ENCODE data around the gene INTS3. TPM values are rescaled to one million over a fixed set of nuclear protein-coding genes. Genes with fewer than 3 reads are reported as not detected.
A peak's percentile ranks its signal among the peaks of the same experiment; 100 is the strongest.

INTS3 gene
- total RNA-seq, 1 donor from 2014 or later: 45.1 TPM

DNA sequence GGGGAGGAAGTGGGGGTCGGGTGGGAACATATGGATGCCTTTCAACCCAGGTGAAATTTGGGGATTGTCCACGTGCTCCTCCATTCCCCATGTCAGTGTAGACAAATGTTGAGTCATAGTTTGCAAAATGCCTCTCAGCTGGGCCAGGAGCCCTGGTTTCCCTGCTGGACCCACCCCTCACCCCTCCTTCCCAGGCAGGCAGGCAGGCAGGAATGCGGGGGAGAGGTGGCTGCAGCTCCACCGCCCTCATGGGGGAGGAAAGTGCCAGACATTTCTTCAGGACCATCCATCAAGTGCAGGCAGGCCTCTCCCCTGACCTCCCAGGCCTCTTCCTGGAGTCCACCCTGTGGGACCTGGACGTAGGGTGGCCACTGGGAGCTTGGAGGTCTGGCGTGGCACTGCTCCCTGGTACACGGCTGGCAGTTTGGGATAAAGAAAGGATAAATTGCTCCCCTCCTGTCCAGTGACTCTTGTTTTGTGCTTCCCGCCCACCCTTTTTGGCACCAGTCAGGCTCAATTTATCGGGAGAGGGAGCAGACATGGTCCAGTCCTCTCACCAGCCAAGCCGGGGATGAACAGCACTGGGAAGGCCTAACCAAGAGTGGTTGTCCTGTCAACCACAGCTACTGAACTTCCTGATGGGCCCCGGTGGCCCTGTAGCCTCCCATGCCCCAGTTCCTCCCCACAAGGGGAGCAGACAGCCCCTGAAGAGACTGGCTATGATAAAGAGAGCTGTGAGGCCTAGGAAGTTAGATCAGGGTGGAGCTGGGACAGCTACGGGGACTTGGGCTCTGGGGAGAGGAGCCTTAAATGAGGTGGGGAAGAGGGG is 30.4 kb upstream of the INTS3 start:
- H3K4me1 ChIP-seq: peaks cover 19% of the 10 kb centered on the region
- no peak overlapping the region for H3K9ac ChIP-seq
- Mint-ChIP-seq H3K4me1 (peaks cover 17% of the 10 kb centered on the region), H3K4me3 (no peak overlapping the region), H3K27me3 (ENCODE audit: insufficient read depth, low read depth) (peaks cover 2% of the 10 kb centered on the region), H3K27ac (peak overlapping the region; percentile 25), H3K9me3 (no peaks in the 10 kb centered on the region), H3K36me3 (no peaks in the 10 kb centered on the region)
- no peaks in the 10 kb centered on the region for H3K79me2 ChIP-seq (ENCODE audit: low read depth)
- TF ChIP-seq EZH2 (IDR thresholded peaks at IDR 0.05) (no peak), EZH2phosphoT487 (IDR thresholded peaks at IDR 0.05) (no peak)
- TF ChIP-seq, protein P1, sequence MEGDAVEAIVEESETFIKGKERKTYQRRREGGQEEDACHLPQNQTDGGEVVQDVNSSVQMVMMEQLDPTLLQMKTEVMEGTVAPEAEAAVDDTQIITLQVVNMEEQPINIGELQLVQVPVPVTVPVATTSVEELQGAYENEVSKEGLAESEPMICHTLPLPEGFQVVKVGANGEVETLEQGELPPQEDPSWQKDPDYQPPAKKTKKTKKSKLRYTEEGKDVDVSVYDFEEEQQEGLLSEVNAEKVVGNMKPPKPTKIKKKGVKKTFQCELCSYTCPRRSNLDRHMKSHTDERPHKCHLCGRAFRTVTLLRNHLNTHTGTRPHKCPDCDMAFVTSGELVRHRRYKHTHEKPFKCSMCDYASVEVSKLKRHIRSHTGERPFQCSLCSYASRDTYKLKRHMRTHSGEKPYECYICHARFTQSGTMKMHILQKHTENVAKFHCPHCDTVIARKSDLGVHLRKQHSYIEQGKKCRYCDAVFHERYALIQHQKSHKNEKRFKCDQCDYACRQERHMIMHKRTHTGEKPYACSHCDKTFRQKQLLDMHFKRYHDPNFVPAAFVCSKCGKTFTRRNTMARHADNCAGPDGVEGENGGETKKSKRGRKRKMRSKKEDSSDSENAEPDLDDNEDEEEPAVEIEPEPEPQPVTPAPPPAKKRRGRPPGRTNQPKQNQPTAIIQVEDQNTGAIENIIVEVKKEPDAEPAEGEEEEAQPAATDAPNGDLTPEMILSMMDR (IDR thresholded peaks at IDR 0.05): no peak
- peak overlapping the region; percentile 95 for H2AFZ ChIP-seq (replicated peaks)
- H4K20me1 ChIP-seq (ENCODE audit: low read depth): no peaks in the 10 kb centered on the region
- H3K36me3 ChIP-seq: no peaks in the 10 kb centered on the region
- no peak overlapping the region for H3K4me2 ChIP-seq
- peaks cover 9% of the 10 kb centered on the region for H3F3A ChIP-seq (ENCODE audit: low read depth)
- H3K9me3 ChIP-seq (ENCODE audit: low read depth): no peaks in the 10 kb centered on the region
- H3K27ac ChIP-seq: no peak overlapping the region
- no peak overlapping the region for H3K4me3 ChIP-seq
- peak; percentile 21 for DNase-seq (ENCODE audit: low spot score)
- H3K27me3 ChIP-seq: no peaks in the 10 kb centered on the region

GRCh38 chr1:153698020-153698922 is 29.6 kb upstream of the INTS3 start:
- peaks cover 17% of the 10 kb centered on the region for H3K4me1 Mint-ChIP-seq
- peak overlapping the region; percentile 95 for H2AFZ ChIP-seq (replicated peaks)
- no peak for DNase-seq (ENCODE audit: low spot score)
- peaks cover 19% of the 10 kb centered on the region for H3K4me1 ChIP-seq
- H3K27ac Mint-ChIP-seq: peak overlapping the region; percentile 25
- H3K9ac ChIP-seq: no peak overlapping the region
- no peaks in the 10 kb centered on the region for H3K36me3 Mint-ChIP-seq
- H3F3A ChIP-seq (ENCODE audit: low read depth): peaks cover 9% of the 10 kb centered on the region
- H3K27ac ChIP-seq: no peak overlapping the region
- H3K9me3 Mint-ChIP-seq: no peaks in the 10 kb centered on the region
- H3K9me3 ChIP-seq (ENCODE audit: low read depth): no peaks in the 10 kb centered on the region
- H4K20me1 ChIP-seq (ENCODE audit: low read depth): no peaks in the 10 kb centered on the region
- no peak for TF ChIP-seq EZH2phosphoT487 (IDR thresholded peaks at IDR 0.05)
- TF ChIP-seq, protein P1 (IDR thresholded peaks at IDR 0.05): no peak
- H3K27me3 Mint-ChIP-seq (ENCODE audit: insufficient read depth, low read depth): peaks cover 2% of the 10 kb centered on the region
- no peaks in the 10 kb centered on the region for H3K36me3 ChIP-seq
- H3K79me2 ChIP-seq (ENCODE audit: low read depth): no peaks in the 10 kb centered on the region
- no peak overlapping the region for H3K4me3 Mint-ChIP-seq
- H3K4me3 ChIP-seq: no peak overlapping the region
- H3K27me3 ChIP-seq: no peaks in the 10 kb centered on the region
- peak overlapping the region; percentile 27 for H3K4me2 ChIP-seq

- H3K79me2 ChIP-seq (ENCODE audit: low read depth): no peaks in the 10 kb centered on the region
- Mint-ChIP-seq H3K27ac (no peak overlapping the region), H3K4me3 (no peak overlapping the region), H3K9me3 (no peaks in the 10 kb centered on the region), H3K27me3 (ENCODE audit: insufficient read depth, low read depth) (peaks cover 2% of the 10 kb centered on the region), H3K36me3 (no peaks in the 10 kb centered on the region), H3K4me1 (peaks cover 17% of the 10 kb centered on the region)
- no peaks in the 10 kb centered on the region for H4K20me1 ChIP-seq (ENCODE audit: low read depth)
- no peaks in the 10 kb centered on the region for H3K9me3 ChIP-seq (ENCODE audit: low read depth)
- no peak overlapping the region for H3K4me2 ChIP-seq
- H3K4me3 ChIP-seq: no peak overlapping the region
- peaks cover 9% of the 10 kb centered on the region for H3F3A ChIP-seq (ENCODE audit: low read depth)
- H3K27me3 ChIP-seq: no peaks in the 10 kb centered on the region
- no peak for DNase-seq (ENCODE audit: low spot score)
- H3K9ac ChIP-seq: no peak overlapping the region
- H2AFZ ChIP-seq (replicated peaks): peak overlapping the region; percentile 57
- TF ChIP-seq EZH2phosphoT487 (IDR thresholded peaks at IDR 0.05) (no peak), EZH2 (IDR thresholded peaks at IDR 0.05) (no peak)
- TF ChIP-seq, protein P1 (IDR thresholded peaks at IDR 0.05): no peak
- peaks cover 19% of the 10 kb centered on the region for H3K4me1 ChIP-seq
- H3K27ac ChIP-seq: no peak overlapping the region
- H3K36me3 ChIP-seq: no peaks in the 10 kb centered on the region
Measured at GRCh38 chr1:153698923-153699714, 28.7 kb upstream of the INTS3 start.

Data from neural progenitor cell (in vitro differentiated cells).